ENCODE results near the gene DIAPH2. TPM values are rescaled to one million over a fixed set of nuclear protein-coding genes. Genes with fewer than 3 reads are reported as not detected.

The DIAPH2 gene
- total RNA-seq, 4 donors from 2014 or later: 40.2 to 52.2 (median 44.8) TPM

- no peaks in the 10 kb centered on the region for H3K36me3 ChIP-seq
- no peaks in the 10 kb centered on the region for H3K27me3 ChIP-seq
- H3K4me1 ChIP-seq: no peaks in the 10 kb centered on the region
- 56 to 70% methylated on average over 4 of the region's 4 CpGs for WGBS, 2 donors
- TF ChIP-seq, protein P1, sequence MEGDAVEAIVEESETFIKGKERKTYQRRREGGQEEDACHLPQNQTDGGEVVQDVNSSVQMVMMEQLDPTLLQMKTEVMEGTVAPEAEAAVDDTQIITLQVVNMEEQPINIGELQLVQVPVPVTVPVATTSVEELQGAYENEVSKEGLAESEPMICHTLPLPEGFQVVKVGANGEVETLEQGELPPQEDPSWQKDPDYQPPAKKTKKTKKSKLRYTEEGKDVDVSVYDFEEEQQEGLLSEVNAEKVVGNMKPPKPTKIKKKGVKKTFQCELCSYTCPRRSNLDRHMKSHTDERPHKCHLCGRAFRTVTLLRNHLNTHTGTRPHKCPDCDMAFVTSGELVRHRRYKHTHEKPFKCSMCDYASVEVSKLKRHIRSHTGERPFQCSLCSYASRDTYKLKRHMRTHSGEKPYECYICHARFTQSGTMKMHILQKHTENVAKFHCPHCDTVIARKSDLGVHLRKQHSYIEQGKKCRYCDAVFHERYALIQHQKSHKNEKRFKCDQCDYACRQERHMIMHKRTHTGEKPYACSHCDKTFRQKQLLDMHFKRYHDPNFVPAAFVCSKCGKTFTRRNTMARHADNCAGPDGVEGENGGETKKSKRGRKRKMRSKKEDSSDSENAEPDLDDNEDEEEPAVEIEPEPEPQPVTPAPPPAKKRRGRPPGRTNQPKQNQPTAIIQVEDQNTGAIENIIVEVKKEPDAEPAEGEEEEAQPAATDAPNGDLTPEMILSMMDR (IDR thresholded peaks at IDR 0.05): no peak
- H3K4me3 ChIP-seq: no peak overlapping the region
- H3K27ac ChIP-seq: no peak overlapping the region
- no peaks in the 10 kb centered on the region for H3K9me3 ChIP-seq
- DNase-seq (ENCODE audit: low spot score in 2 of 2): no peak
Observed at GRCh38 chrX:96997196-96997595, 312.6 kb downstream of the DIAPH2 start.

DNA sequence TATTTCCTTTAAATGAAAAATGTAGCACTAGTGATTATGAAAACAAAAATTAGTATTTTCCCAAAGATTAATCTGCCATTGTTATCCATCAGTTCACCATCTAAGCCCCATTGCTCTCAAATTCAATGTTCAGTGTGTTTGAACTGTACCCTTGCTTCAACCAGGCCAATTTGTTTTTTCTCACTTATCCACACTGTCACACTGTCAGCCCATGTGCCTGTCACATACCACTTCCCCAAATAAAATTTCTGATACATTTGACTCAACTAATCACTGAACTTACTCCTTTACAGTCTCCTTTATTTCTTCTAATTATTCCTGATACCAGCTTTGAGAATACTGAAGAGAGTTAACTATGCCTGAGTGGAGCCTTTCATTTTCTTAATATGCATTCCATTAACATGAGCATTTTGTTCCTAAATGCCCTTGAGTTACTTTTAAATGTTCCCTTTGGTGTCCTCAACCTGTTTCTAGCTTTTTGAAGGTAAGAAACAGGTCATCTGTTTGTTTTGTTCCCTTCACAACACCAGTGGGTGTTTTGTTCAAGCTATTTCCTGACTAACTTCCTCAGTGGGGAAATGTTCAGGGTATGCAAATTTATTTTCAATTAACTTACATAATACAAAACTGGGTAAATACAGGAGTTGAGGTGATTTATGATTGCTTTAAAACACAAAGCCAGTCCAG is 316.2 kb downstream of the DIAPH2 start:
- Histone ChIP-seq H3K27ac (no peak overlapping the region), H3K4me1 (no peaks in the 10 kb centered on the region), H3K9me3 (no peaks in the 10 kb centered on the region), H3K27me3 (no peaks in the 10 kb centered on the region), H3K4me3 (no peak overlapping the region), H3K36me3 (no peaks in the 10 kb centered on the region)
- no peak for DNase-seq (ENCODE audit: low spot score in 2 of 2)
- TF ChIP-seq POLR2A (IDR thresholded peaks at IDR 0.05) (no peak), EP300 (IDR thresholded peaks at IDR 0.05) (no peak)
- TF ChIP-seq, protein P1 (IDR thresholded peaks at IDR 0.05): no peak

DNA sequence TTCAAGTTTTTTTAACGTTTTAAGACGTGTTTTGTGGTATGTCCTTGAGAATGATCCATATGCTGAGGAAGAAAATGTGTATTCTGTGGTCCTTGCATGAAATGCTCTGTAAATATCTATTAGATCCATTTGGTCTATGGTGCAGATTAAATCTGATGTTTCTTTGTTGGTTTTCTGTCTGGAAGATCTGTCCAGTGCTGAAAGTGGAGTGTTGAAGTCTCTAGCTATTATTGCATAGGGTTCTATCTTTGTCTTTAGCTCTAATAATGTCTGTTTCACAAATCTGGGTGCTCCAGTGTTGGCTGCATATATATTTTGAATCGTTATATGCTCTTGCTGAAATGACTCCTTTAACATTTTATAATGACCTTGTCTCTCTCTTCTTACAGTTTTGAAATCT is 321.5 kb downstream of the DIAPH2 start:
- H3K4me3 ChIP-seq: no peak overlapping the region
- H3K27me3 ChIP-seq: peaks cover 0 to 8% of the 10 kb centered on the region in 2 donors
- TF ChIP-seq EP300 (IDR thresholded peaks at IDR 0.05) (no peak), POLR2A (IDR thresholded peaks at IDR 0.05) (no peak)
- TF ChIP-seq, protein P1 (IDR thresholded peaks at IDR 0.05): no peak
- H3K4me1 ChIP-seq: no peaks in the 10 kb centered on the region
- no peaks in the 10 kb centered on the region for H3K36me3 ChIP-seq
- WGBS, 2 donors: 76 to 84% methylated on average over 3 of the region's 3 CpGs
- DNase-seq (ENCODE audit: low spot score in 2 of 2): no peak
- no peak overlapping the region for H3K27ac ChIP-seq
- no peaks in the 10 kb centered on the region for H3K9me3 ChIP-seq

DNA sequence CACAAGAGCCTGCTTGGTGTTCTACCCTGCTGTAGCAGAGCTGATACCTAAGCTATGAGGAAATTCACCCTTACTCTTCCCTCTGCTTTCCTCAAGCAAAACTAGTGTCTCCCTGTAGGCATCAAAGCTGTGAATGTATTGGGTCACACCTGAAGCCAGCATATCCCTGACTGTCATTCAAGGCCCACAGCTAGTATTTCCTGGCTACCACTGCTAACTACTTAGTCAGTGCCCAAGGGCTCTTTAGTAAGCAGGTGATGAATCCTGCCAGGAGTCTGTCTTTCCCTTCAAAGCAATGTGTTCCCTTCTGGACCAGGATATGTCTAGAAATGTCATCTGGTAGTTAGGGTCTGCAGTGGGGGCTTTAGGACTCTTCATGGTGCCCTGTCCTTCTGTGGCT is 324.7 kb downstream of the DIAPH2 start:
- Histone ChIP-seq H3K4me1 (no peaks in the 10 kb centered on the region), H3K36me3 (no peaks in the 10 kb centered on the region), H3K27me3 (peaks cover 0 to 8% of the 10 kb centered on the region in 2 donors), H3K4me3 (no peak overlapping the region), H3K27ac (no peak overlapping the region), H3K9me3 (no peaks in the 10 kb centered on the region)
- DNase-seq (ENCODE audit: low spot score in 2 of 2): no peak
- TF ChIP-seq, protein P1 (IDR thresholded peaks at IDR 0.05): no peak
- TF ChIP-seq EP300 (IDR thresholded peaks at IDR 0.05) (no peak), POLR2A (IDR thresholded peaks at IDR 0.05) (no peak)

- peaks cover 0 to 8% of the 10 kb centered on the region in 2 donors for H3K27me3 ChIP-seq
- no peak overlapping the region for H3K27ac ChIP-seq
- H3K4me1 ChIP-seq: no peaks in the 10 kb centered on the region
- no peaks in the 10 kb centered on the region for H3K9me3 ChIP-seq
- no peak overlapping the region for H3K4me3 ChIP-seq
- TF ChIP-seq POLR2A (IDR thresholded peaks at IDR 0.05): no peak
- TF ChIP-seq, protein P1 (IDR thresholded peaks at IDR 0.05): no peak
- TF ChIP-seq EP300 (IDR thresholded peaks at IDR 0.05): no peak
- no peak for DNase-seq (ENCODE audit: low spot score in 2 of 2)
- no peaks in the 10 kb centered on the region for H3K36me3 ChIP-seq
- WGBS, 2 donors: 89 to 100% methylated on average over 6 of the region's 6 CpGs
Observed at GRCh38 chrX:97011540-97011939, 326.9 kb downstream of the DIAPH2 start.

Data from tibial nerve (tissue), 4 donors.